GM10248 (cell line): ENCODE measurements around the gene TCF7L1.

Experiments used
- CTCF ChIA-PET: fragments of 300-600 bp; sonication (Branson Sonifier 250); formaldehyde crosslinking; extraction: SDS; loops from one replicate; lab custom pipeline; 2021; ENCODE audit warnings: antibody characterized with exemption; lab: Yijun Ruan, JAX
- POLR2A ChIA-PET: fragments of 350-650 bp; sonication (Branson Sonifier 250); formaldehyde crosslinking; extraction: SDS; loops from one replicate; lab custom pipeline; 2020; ENCODE audit warnings: antibody characterized with exemption; lab: Yijun Ruan, JAX
- DNase-seq: peaks from one replicate; pipeline ENCODE4 v3.0.0; 2012; ENCODE audit errors: extremely low spot score
- TF ChIP-seq, protein P1 (sequence below): IDR thresholded peaks from 2 replicates; pipeline ENCODE4 v1.5.1; 2012; ENCODE audit warnings: mild to moderate bottlenecking, low read depth; ENCODE audit errors: extremely low read depth, missing control alignments, control extremely low read depth

Gene TCF7L1

DNA sequence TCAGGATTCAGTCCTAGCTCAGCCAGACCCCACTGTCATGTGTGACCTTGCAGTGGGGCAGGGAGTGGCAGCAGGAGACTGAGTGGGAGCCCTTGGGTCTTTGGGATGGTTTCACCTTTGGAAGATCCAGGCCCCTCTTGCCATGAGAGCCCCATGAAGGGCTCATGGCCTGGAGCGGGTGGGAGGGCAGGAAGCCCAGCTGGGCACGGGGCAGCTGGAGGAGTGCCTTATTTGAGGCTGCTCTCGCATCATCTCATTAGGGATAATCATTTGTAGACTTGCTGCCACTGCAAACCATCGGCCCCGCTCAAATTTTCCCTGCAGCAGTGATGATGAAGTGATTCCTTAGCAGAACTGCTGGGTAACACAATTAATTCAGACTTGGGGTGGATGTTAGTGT, 120.7 kb downstream of the TCF7L1 start:
- CTCF ChIA-PET: interaction anchor here (1.0 kb wide), 1 partner anchor 13 kb away, joined by 6 read pairs; no protein-coding TSS in a partner anchor
- DNase-seq: no peak
- TF ChIP-seq, protein P1, sequence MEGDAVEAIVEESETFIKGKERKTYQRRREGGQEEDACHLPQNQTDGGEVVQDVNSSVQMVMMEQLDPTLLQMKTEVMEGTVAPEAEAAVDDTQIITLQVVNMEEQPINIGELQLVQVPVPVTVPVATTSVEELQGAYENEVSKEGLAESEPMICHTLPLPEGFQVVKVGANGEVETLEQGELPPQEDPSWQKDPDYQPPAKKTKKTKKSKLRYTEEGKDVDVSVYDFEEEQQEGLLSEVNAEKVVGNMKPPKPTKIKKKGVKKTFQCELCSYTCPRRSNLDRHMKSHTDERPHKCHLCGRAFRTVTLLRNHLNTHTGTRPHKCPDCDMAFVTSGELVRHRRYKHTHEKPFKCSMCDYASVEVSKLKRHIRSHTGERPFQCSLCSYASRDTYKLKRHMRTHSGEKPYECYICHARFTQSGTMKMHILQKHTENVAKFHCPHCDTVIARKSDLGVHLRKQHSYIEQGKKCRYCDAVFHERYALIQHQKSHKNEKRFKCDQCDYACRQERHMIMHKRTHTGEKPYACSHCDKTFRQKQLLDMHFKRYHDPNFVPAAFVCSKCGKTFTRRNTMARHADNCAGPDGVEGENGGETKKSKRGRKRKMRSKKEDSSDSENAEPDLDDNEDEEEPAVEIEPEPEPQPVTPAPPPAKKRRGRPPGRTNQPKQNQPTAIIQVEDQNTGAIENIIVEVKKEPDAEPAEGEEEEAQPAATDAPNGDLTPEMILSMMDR: no peak
- POLR2A ChIA-PET: no interaction called here

DNA sequence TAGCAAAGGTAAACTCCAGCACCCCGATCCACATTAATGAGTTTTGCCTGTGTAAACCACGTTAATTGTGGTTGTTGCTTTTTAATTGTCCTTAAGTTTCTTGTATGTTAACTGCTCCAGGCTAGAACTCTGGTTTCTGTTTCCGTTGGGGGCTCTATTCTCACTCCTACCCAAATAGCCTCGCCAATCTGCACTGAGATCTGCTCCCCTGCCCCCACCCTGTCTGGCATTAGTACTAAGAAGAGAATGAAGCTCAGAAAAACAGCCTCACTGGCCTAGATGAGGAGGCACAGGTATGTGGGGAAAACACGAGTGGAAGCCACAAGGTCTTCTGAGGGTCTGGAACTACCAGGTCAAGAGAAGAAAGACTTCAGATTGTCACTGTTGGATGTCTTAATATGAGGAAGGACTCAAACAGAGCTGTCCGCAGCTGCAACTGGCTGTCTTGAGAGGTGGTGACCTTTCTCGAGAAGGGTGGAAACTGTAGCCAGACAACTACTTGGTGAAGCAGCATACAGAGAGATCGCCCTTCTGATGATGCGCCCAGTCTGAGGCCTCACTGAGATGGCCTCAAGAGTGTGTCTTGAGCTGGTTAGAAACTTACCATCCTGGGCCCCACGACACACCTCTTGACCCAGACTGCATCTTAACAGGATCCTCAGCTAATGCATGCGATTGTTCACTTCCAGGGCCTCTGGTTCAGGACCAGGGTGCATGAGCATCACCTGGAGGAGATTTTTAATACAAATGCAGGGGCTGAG, 121.5 kb downstream of the TCF7L1 start:
- no peak for DNase-seq
- POLR2A ChIA-PET: no interaction called here
- TF ChIP-seq, protein P1: no peak
- CTCF ChIA-PET: interaction anchor here (1.0 to 3.7 kb wide), 5 partner anchors 12 to 329 kb away, joined by 3 to 29 read pairs (median 4); no protein-coding TSS in a partner anchor

DNA sequence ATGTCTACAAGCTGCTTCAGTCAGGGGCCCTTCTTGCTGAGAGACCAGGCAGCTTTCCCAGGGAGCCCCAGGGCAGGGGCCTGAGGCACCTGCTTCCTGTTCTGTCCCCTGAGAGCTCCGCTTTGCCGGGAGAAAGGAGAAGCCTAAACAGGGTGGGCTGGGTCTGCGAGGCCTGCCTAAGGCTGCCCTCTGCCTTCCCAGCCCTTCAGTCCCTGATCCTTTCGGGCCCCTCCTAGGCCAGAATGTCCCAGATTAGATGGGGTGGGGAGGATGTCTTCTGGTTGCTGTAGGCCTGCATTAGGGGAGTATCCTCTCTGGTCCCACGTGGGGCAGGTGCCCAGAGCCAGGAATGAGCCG, 122.2 kb downstream of the TCF7L1 start:
- POLR2A ChIA-PET: no interaction called here
- DNase-seq: no peak
- TF ChIP-seq, protein P1: no peak
- CTCF ChIA-PET: interaction anchor here (1.1 to 3.7 kb wide), 4 partner anchors 11 to 330 kb away, joined by 3 to 29 read pairs (median 4); no protein-coding TSS in a partner anchor

DNA sequence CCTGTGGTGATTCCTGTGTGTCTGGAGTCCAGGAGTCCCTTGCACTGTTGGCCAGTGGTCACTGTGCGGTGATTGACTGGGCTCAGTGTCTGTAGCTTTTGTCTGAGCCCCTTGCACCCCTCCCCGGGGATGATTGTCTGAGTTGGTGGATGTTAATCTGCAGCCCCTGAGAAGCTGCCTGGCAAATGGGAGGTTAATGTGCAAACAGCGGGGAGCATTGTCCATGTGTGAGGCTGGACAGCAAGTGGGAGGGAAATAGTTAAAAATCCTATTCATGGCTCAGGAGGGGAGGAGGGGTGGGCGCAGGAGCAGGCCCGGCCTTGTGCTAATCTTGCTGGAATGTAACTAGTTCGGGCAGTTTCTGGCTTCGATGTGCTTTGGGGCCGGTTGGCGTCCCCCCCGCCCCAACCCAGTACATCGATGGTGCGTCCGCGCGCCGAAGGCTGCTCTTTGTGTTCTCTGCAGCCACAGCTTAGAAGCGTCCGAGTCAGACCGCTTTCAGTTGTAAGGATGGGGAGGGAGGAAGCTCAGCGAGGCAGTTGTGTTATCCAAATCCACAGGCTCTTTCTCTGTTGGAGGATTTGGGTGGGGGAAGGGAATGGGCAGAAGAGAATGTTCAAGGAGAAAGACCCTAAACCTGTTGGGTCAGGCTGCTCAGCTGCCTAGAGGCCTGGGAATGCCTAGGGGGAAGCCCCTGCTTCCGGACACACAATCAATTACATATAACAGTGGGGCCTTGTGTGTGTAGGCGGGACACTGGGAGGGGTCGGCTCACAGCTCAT, 122.8 kb downstream of the TCF7L1 start:
- TF ChIP-seq, protein P1: no peak
- CTCF ChIA-PET: interaction anchor here (1.3 to 3.7 kb wide), 3 partner anchors 10 to 330 kb away, joined by 3 to 29 read pairs (median 4); no protein-coding TSS in a partner anchor
- no peak for DNase-seq
- POLR2A ChIA-PET: no interaction called here

DNA sequence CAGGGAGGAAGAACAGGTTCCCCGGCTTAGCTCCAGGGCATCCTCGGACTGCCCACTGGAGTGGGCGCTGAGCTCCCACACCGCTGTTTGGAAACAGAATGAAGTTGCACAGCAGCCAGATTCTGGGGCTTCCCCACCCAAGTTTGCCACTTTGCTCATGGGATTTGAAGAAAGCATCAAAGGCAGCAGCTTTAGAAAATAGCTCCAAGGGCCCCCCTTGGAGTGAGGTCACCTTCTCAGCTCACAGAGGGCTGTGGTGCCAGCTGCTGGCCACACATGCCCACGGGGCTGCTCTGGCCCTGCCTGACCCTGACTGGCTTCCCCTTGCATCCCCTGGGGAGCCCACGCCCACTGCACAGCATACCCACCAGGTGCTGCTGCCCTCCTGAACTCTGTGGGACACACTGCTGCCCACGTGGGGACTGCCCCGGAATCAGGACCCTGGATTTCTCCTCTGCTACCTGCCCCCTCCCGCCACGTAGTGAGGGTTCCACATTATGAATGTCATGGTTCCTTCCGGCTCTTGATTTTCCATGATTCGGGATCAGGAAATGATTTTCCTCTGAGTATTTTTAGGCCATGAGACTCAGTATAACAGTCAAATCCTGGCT, 124.3 kb downstream of the TCF7L1 start:
- POLR2A ChIA-PET: no interaction called here

More for the DNA sequence above, 124.3 kb downstream of the TCF7L1 start:
- TF ChIP-seq, protein P1: no peak
- CTCF ChIA-PET: interaction anchor here (0.7 to 3.7 kb wide), 5 partner anchors 9 to 331 kb away, joined by 3 to 29 read pairs (median 4); no protein-coding TSS in a partner anchor
- DNase-seq: no peak
